ENCODE measurements around the gene NOD1.

GRCh38 chr7:30452280-30452930, 26.2 kb downstream of the NOD1 start:
- TF ChIP-seq CTCF (IDR thresholded peaks at IDR 0.05) (no peak), POLR2A (IDR thresholded peaks at IDR 0.05) (no peak)
